ENCODE data around the gene ELF4.

- TF ChIP-seq, protein P1, sequence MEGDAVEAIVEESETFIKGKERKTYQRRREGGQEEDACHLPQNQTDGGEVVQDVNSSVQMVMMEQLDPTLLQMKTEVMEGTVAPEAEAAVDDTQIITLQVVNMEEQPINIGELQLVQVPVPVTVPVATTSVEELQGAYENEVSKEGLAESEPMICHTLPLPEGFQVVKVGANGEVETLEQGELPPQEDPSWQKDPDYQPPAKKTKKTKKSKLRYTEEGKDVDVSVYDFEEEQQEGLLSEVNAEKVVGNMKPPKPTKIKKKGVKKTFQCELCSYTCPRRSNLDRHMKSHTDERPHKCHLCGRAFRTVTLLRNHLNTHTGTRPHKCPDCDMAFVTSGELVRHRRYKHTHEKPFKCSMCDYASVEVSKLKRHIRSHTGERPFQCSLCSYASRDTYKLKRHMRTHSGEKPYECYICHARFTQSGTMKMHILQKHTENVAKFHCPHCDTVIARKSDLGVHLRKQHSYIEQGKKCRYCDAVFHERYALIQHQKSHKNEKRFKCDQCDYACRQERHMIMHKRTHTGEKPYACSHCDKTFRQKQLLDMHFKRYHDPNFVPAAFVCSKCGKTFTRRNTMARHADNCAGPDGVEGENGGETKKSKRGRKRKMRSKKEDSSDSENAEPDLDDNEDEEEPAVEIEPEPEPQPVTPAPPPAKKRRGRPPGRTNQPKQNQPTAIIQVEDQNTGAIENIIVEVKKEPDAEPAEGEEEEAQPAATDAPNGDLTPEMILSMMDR (IDR thresholded peaks at IDR 0.05), result no peak
- TF ChIP-seq POLR2A (IDR thresholded peaks at IDR 0.05), result no peak
These were observed 57.1 kb downstream of the ELF4 start for GRCh38 chrX:130053236-130053635.

All from testis (tissue), 2 donors.